WTC11 (cell line): ENCODE results near the gene HDAC5. TPM values are rescaled to one million over a fixed set of nuclear protein-coding genes. Genes with fewer than 3 reads are reported as not detected.

Source experiments
- ATAC-seq: fragments of 200-7000 bp; cut with Tn5 transposase; 2 replicates; pipeline ENCODE4 v1.10.0; 2021; ENCODE audit warnings: mild to moderate bottlenecking, moderate library complexity
- CTCF ChIA-PET: fragments of 300-600 bp; sonication (Branson Sonifier 250); formaldehyde crosslinking; loops from one replicate; lab custom pipeline; 2021; ENCODE audit warnings: antibody characterized with exemption; lab: Charles Lee
- POLR2A ChIA-PET: fragments of 350-600 bp; sonication (Branson Sonifier 250); formaldehyde crosslinking; loops from one replicate; lab custom pipeline; 2021; ENCODE audit warnings: antibody characterized with exemption; lab: Charles Lee
- DNase-seq: peaks from one replicate; pipeline ENCODE4 v3.0.0; 2021; ENCODE audit warnings: low spot score
- H3K27ac Mint-ChIP-seq: 2 replicates; pipeline ENCODE4 v1.8.0; 2021; ENCODE audit warnings: mixed read lengths
- H3K27me3 Mint-ChIP-seq: 2 replicates; pipeline ENCODE4 v1.8.0; 2021; ENCODE audit warnings: low read depth, mild to moderate bottlenecking, moderate library complexity, mixed read lengths
- H3K36me3 Mint-ChIP-seq: 2 replicates; pipeline ENCODE4 v1.8.0; 2021; ENCODE audit warnings: mixed read lengths
- H3K4me1 Mint-ChIP-seq: 2 replicates; pipeline ENCODE4 v1.8.0; 2022; ENCODE audit warnings: mixed read lengths
- H3K4me3 Mint-ChIP-seq: 2 replicates; pipeline ENCODE4 v1.8.0; 2021; ENCODE audit warnings: mild to moderate bottlenecking, moderate library complexity, mixed read lengths
- H3K9me3 Mint-ChIP-seq: 2 replicates; pipeline ENCODE4 v1.8.0; 2021; ENCODE audit warnings: mixed read lengths
- ATF1 ChIP-seq: sonication (generic); formaldehyde crosslinking; IDR thresholded peaks from 2 replicates; pipeline ENCODE4 v1.8.1; 2023; ENCODE audit warnings: mild to moderate bottlenecking, moderate library complexity, missing genetic modification reagents
- E2F1 ChIP-seq: sonication (generic); formaldehyde crosslinking; IDR thresholded peaks from 2 replicates; pipeline ENCODE4 v1.8.0; 2022; ENCODE audit warnings: mild to moderate bottlenecking, missing genetic modification reagents
- ESRRA ChIP-seq: sonication (generic); formaldehyde crosslinking; IDR thresholded peaks from 2 replicates; pipeline ENCODE4 v1.8.1; 2022; ENCODE audit warnings: mild to moderate bottlenecking, missing genetic modification reagents, borderline replicate concordance
- ETV6 ChIP-seq: sonication (generic); formaldehyde crosslinking; IDR thresholded peaks from 2 replicates; pipeline ENCODE4 v1.8.1; 2022; ENCODE audit warnings: mild to moderate bottlenecking, missing genetic modification reagents
- GRHL2 ChIP-seq: fragments of 250-450 bp; sonication (Bioruptor Pico); IDR thresholded peaks from 2 replicates; pipeline ENCODE4 v1.8.0; 2022; ENCODE audit warnings: mild to moderate bottlenecking, moderate library complexity; ENCODE audit not compliant: insufficient replicate concordance, severe bottlenecking
- HMGA2 ChIP-seq: fragments of 250-450 bp; sonication (Bioruptor Pico); IDR thresholded peaks from 2 replicates; pipeline ENCODE4 v1.4.0; 2021; ENCODE audit warnings: mild to moderate bottlenecking, moderate library complexity
- KAT7 ChIP-seq: sonication (generic); formaldehyde crosslinking; IDR thresholded peaks from 2 replicates; pipeline ENCODE4 v1.8.1; 2023; ENCODE audit warnings: missing genetic modification reagents, mild to moderate bottlenecking, borderline replicate concordance
- NFE2L1 ChIP-seq: sonication (generic); formaldehyde crosslinking; IDR thresholded peaks from 2 replicates; pipeline ENCODE4 v1.8.1; 2023; ENCODE audit warnings: missing genetic modification reagents
- NR1H2 ChIP-seq: sonication (generic); formaldehyde crosslinking; IDR thresholded peaks from 2 replicates; pipeline ENCODE4 v1.9.0; 2021; ENCODE audit warnings: mild to moderate bottlenecking, moderate library complexity, missing genetic modification reagents
- NR2C2 ChIP-seq: sonication (generic); formaldehyde crosslinking; IDR thresholded peaks from 2 replicates; pipeline ENCODE4 v1.8.0; 2022; ENCODE audit warnings: mild to moderate bottlenecking, missing genetic modification reagents
- STAT6 ChIP-seq: sonication (generic); formaldehyde crosslinking; conservative IDR thresholded peaks from 2 replicates; pipeline ENCODE4 v1.8.1; 2023; ENCODE audit warnings: mild to moderate bottlenecking, low read depth, missing genetic modification reagents, moderate library complexity
- TP53 ChIP-seq: sonication (generic); formaldehyde crosslinking; IDR thresholded peaks from 2 replicates; pipeline ENCODE4 v1.8.1; 2023; ENCODE audit warnings: mild to moderate bottlenecking, missing genetic modification reagents
- USF1 ChIP-seq: sonication (generic); formaldehyde crosslinking; IDR thresholded peaks from 2 replicates; pipeline ENCODE4 v1.8.0; 2022; ENCODE audit warnings: mild to moderate bottlenecking, missing genetic modification reagents
- ZNF121 ChIP-seq: sonication (generic); formaldehyde crosslinking; IDR thresholded peaks from 2 replicates; pipeline ENCODE4 v1.8.0; 2023; ENCODE audit warnings: missing genetic modification reagents
- ZNF138 ChIP-seq: sonication (generic); formaldehyde crosslinking; conservative IDR thresholded peaks from 2 replicates; pipeline ENCODE4 v1.8.1; 2022; ENCODE audit warnings: mild to moderate bottlenecking, moderate library complexity, missing genetic modification reagents
- ZSCAN18 ChIP-seq: fragments of 250-450 bp; sonication (Bioruptor Pico); IDR thresholded peaks from 2 replicates; pipeline ENCODE4 v2.1.2; 2022; ENCODE audit warnings: mild to moderate bottlenecking, moderate library complexity
- total RNA-seq: library from RNA; stranded (reverse); gene quantifications from 3 replicates; pipeline ENCODE4 v1.2.3, GENCODE V29; 2021
- TF ChIP-seq, protein P1 (sequence below): sonication (generic); formaldehyde crosslinking; IDR thresholded peaks from 2 replicates; pipeline ENCODE4 v1.8.1; 2022; ENCODE audit warnings: mild to moderate bottlenecking, missing genetic modification reagents, moderate library complexity, borderline replicate concordance
- TF ChIP-seq, protein P2 (sequence below): fragments of 250-450 bp; sonication (Bioruptor Pico); IDR thresholded peaks from 2 replicates; pipeline ENCODE4 v1.9.0; 2021; ENCODE audit warnings: mild to moderate bottlenecking

The HDAC5 gene
- total RNA-seq, 1 experiment from 2014 or later, result 61.6 TPM

GRCh38 chr17:44095388-44095646, 28.1 kb downstream of the HDAC5 start:
- POLR2A ChIA-PET, result interaction anchor here (0.7 to 1.9 kb wide), 5 partner anchors 8 to 91 kb away, joined by 3 to 13 read pairs (median 6); partner anchors contain the start of genes G6PC3, HDAC5 and TMUB2
- peaks cover 36% of the 10 kb centered on the region for H3K4me1 Mint-ChIP-seq
- no peaks in the 10 kb centered on the region for H3K27me3 Mint-ChIP-seq

More at GRCh38 chr17:44095388-44095646, 28.1 kb downstream of the HDAC5 start:
- TF ChIP-seq GRHL2 (CRISPR knock-in tag) (no peak), E2F1 (CRISPR knock-in tag) (no peak), USF1 (CRISPR knock-in tag) (no peak), ZSCAN18 (no peak), NR1H2 (no peak), NFE2L1 (no peak), ZNF121 (CRISPR knock-in tag) (no peak), NR2C2 (CRISPR knock-in tag) (no peak), ZNF138 (CRISPR knock-in tag) (no peak), ESRRA (CRISPR knock-in tag) (no peak), HMGA2 (CRISPR knock-in tag) (no peak), KAT7 (no peak), TP53 (CRISPR knock-in tag) (no peak), ATF1 (CRISPR knock-in tag) (no peak), ETV6 (no peak), STAT6 (CRISPR knock-in tag) (no peak)
- TF ChIP-seq, protein P1, sequence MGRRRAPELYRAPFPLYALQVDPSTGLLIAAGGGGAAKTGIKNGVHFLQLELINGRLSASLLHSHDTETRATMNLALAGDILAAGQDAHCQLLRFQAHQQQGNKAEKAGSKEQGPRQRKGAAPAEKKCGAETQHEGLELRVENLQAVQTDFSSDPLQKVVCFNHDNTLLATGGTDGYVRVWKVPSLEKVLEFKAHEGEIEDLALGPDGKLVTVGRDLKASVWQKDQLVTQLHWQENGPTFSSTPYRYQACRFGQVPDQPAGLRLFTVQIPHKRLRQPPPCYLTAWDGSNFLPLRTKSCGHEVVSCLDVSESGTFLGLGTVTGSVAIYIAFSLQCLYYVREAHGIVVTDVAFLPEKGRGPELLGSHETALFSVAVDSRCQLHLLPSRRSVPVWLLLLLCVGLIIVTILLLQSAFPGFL, result no peak
- TF ChIP-seq, protein P2, sequence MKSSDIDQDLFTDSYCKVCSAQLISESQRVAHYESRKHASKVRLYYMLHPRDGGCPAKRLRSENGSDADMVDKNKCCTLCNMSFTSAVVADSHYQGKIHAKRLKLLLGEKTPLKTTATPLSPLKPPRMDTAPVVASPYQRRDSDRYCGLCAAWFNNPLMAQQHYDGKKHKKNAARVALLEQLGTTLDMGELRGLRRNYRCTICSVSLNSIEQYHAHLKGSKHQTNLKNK (CRISPR knock-in tag), result no peak
- Mint-ChIP-seq H3K27ac (peak overlapping the region; percentile 49), H3K4me3 (peak overlapping the region; percentile 73), H3K36me3 (peaks cover 9% of the 10 kb centered on the region; the same call in 1 of the 2 replicates), H3K9me3 (no peaks in the 10 kb centered on the region)
- DNase-seq, result no peak
- CTCF ChIA-PET, result interaction anchor here (0.5 to 10.3 kb wide), 17 partner anchors 9 to 306 kb away, joined by 3 to 116 read pairs (median 4); partner anchors contain the start of gene HDAC5
- ATAC-seq, result peak; percentile 4
